IMR-90 (cell line): ENCODE data around the gene SBNO1. TPM values are rescaled to one million over a fixed set of nuclear protein-coding genes. Genes with fewer than 3 reads are reported as not detected.

Experiments
- ATAC-seq: fragments of 200-7000 bp; cut with Tn5 transposase; 2 replicates; pipeline ENCODE4 v1.9.1; 2020; ENCODE audit warnings: low read depth, mild to moderate bottlenecking, moderate library complexity
- BruUV-seq: library from RNA; stranded (reverse); fragments of 400-500 nt; replicated peaks from 2 replicates; lab custom pipeline; 2021; lab: Mats Ljungman, UMichigan
- CTCF ChIA-PET: fragments of 300-600 bp; formaldehyde crosslinking; extraction: SDS; loops from one replicate; lab custom pipeline; 2021; ENCODE audit warnings: antibody characterized with exemption; lab: Yijun Ruan, JAX
- POLR2A ChIA-PET: fragments of 300-600 bp; sonication (Branson Sonifier 250); formaldehyde crosslinking; loops from one replicate; lab custom pipeline; 2022; ENCODE audit warnings: antibody characterized with exemption; ENCODE audit not compliant: unreplicated experiment; lab: Charles Lee
- DNase-seq: peaks from one replicate; pipeline ENCODE4 v3.0.0; 2013
- H2AFZ ChIP-seq: replicated peaks from 2 replicates; pipeline ENCODE3; 2013; ENCODE audit warnings: low read length, mild to moderate bottlenecking; ENCODE audit not compliant: poor library complexity
- H2AK5ac ChIP-seq: 2 replicates; pipeline ENCODE4 v1.6.1; 2013; ENCODE audit warnings: low read depth, low read length, inconsistent platforms
- H2AK9ac ChIP-seq: replicated peaks from 2 replicates; pipeline ENCODE3; 2013; ENCODE audit warnings: mild to moderate bottlenecking, low read depth, low read length, moderate library complexity; ENCODE audit not compliant: poor library complexity
- H2BK120ac ChIP-seq: 2 replicates; pipeline ENCODE4 v1.6.1; 2013; ENCODE audit warnings: low read depth, low read length, inconsistent platforms
- H2BK15ac ChIP-seq: 3 replicates; pipeline ENCODE4 v1.6.1; 2013; ENCODE audit warnings: low read depth, low read length, inconsistent platforms
- H2BK20ac ChIP-seq: 2 replicates; pipeline ENCODE4 v1.6.1; 2013; ENCODE audit warnings: low read depth, mild to moderate bottlenecking, inconsistent platforms, low read length, moderate library complexity
- H2BK5ac ChIP-seq: 2 replicates; pipeline ENCODE4 v1.6.1; 2013; ENCODE audit warnings: mild to moderate bottlenecking, low read depth, low read length, inconsistent platforms; ENCODE audit not compliant: poor library complexity, severe bottlenecking
- H3K14ac ChIP-seq: replicated peaks from 2 replicates; pipeline ENCODE4 v1.6.1; 2013; ENCODE audit warnings: low read depth, low read length, inconsistent platforms
- H3K18ac ChIP-seq: 2 replicates; pipeline ENCODE4 v1.6.1; 2013; ENCODE audit warnings: low read depth, low read length, control low read depth
- H3K23ac ChIP-seq: 2 replicates; pipeline ENCODE4 v1.6.1; 2013; ENCODE audit warnings: low read depth, low read length, inconsistent platforms
- H3K27ac ChIP-seq: 2 replicates; pipeline ENCODE4 v1.5.1; 2013; ENCODE audit warnings: mild to moderate bottlenecking, control low read depth, low read length; ENCODE audit not compliant: insufficient read depth
- H3K27me3 ChIP-seq: 2 replicates; pipeline ENCODE4 v1.6.1; 2013; ENCODE audit warnings: low read length; ENCODE audit not compliant: control insufficient read depth, insufficient read depth
- H3K36me3 ChIP-seq: 2 replicates; pipeline ENCODE4 v1.6.1; 2013; ENCODE audit warnings: low read length, mixed read lengths; ENCODE audit not compliant: control insufficient read depth, insufficient read depth
- H3K4ac ChIP-seq: 2 replicates; pipeline ENCODE4 v1.6.1; 2013; ENCODE audit warnings: low read depth, low read length, inconsistent platforms
- H3K4me1 ChIP-seq: 2 replicates; pipeline ENCODE4 v1.6.1; 2013; ENCODE audit warnings: low read length, mixed read lengths; ENCODE audit not compliant: control insufficient read depth, insufficient read depth
- H3K4me2 ChIP-seq: 2 replicates; pipeline ENCODE4 v1.6.1; 2013; ENCODE audit warnings: low read depth, mild to moderate bottlenecking, control low read depth, low read length, moderate library complexity
- H3K4me3 ChIP-seq: 2 replicates; pipeline ENCODE4 v1.5.1; 2013; ENCODE audit warnings: low read depth, mild to moderate bottlenecking, control low read depth, low read length, moderate library complexity; ENCODE audit not compliant: insufficient read depth
- H3K56ac ChIP-seq: 2 replicates; pipeline ENCODE4 v1.6.1; 2013; ENCODE audit warnings: low read length, inconsistent platforms; ENCODE audit not compliant: insufficient read depth; ENCODE audit errors: extremely low read depth
- H3K79me1 ChIP-seq, 2 experiments: 2 replicates each; pipeline ENCODE4 v1.6.1; 2013; ENCODE audit warnings: low read length in 2 of 2, inconsistent platforms in 1 of 2, low read depth in 1 of 2
- H3K9ac ChIP-seq: 2 replicates; pipeline ENCODE4 v1.6.1; 2013; ENCODE audit warnings: low read depth, low read length, control low read depth
- H3K9me1 ChIP-seq: 2 replicates; pipeline ENCODE4 v1.6.1; 2013; ENCODE audit warnings: low read length, inconsistent platforms; ENCODE audit not compliant: insufficient read depth
- H3K9me3 ChIP-seq: 2 replicates; pipeline ENCODE4 v1.6.1; 2013; ENCODE audit warnings: low read length; ENCODE audit not compliant: control insufficient read depth, insufficient read depth
- H4K20me1 ChIP-seq: 2 replicates; pipeline ENCODE4 v1.6.1; 2013; ENCODE audit warnings: low read length, inconsistent platforms; ENCODE audit not compliant: insufficient read depth
- H4K5ac ChIP-seq: 2 replicates; pipeline ENCODE4 v1.6.1; 2013; ENCODE audit warnings: mild to moderate bottlenecking, low read depth, low read length, control low read depth
- H4K8ac ChIP-seq, 2 experiments: 2 replicates each; pipeline ENCODE4 v1.6.1; 2013; ENCODE audit warnings: low read depth in 2 of 2, low read length in 2 of 2, control low read depth in 1 of 2, inconsistent platforms in 1 of 2
- H4K91ac ChIP-seq: 2 replicates; pipeline ENCODE4 v1.6.1; 2013; ENCODE audit warnings: low read depth, low read length, inconsistent platforms; ENCODE audit not compliant: insufficient read depth
- CEBPB ChIP-seq: IDR thresholded peaks from 2 replicates; pipeline ENCODE4 v1.6.1; 2012; ENCODE audit warnings: low read depth, low read length, improper control_type of control experiment
- CHD1 ChIP-seq: IDR thresholded peaks from 2 replicates; pipeline ENCODE4 v1.6.1; 2012; ENCODE audit warnings: low read depth, low read length, improper control_type of control experiment
- FOS ChIP-seq: fragments of 150-350 bp; IDR thresholded peaks from 2 replicates; pipeline ENCODE4 v1.6.1; 2016; ENCODE audit warnings: low read depth, low read length
- MAFK ChIP-seq: IDR thresholded peaks from 2 replicates; pipeline ENCODE4 v1.6.1; 2012; ENCODE audit warnings: low read depth, low read length, improper control_type of control experiment
- MAZ ChIP-seq: IDR thresholded peaks from 2 replicates; pipeline ENCODE4 v1.6.1; 2012; ENCODE audit warnings: low read depth, mild to moderate bottlenecking, low read length, improper control_type of control experiment, moderate library complexity, borderline replicate concordance
- MXI1 ChIP-seq: IDR thresholded peaks from 2 replicates; pipeline ENCODE4 v1.6.1; 2012; ENCODE audit warnings: low read depth, mild to moderate bottlenecking, low read length, moderate library complexity, borderline replicate concordance
- RAD21 ChIP-seq: IDR thresholded peaks from 2 replicates; pipeline ENCODE4 v1.6.1; 2012; ENCODE audit warnings: low read length, improper control_type of control experiment
- RCOR1 ChIP-seq: IDR thresholded peaks from 2 replicates; pipeline ENCODE4 v1.6.1; 2012; ENCODE audit warnings: mild to moderate bottlenecking, low read length, improper control_type of control experiment; ENCODE audit not compliant: insufficient replicate concordance
- RFX5 ChIP-seq: IDR thresholded peaks from 2 replicates; pipeline ENCODE4 v1.8.0; 2012; ENCODE audit warnings: low read depth, mild to moderate bottlenecking, low read length, moderate library complexity
- SMC3 ChIP-seq: fragments of 150-350 bp; IDR thresholded peaks from 2 replicates; pipeline ENCODE4 v1.6.1; 2016; ENCODE audit warnings: low read depth, mild to moderate bottlenecking, antibody characterized with exemption, low read length, moderate library complexity
- WGBS, 2 experiments: methylation state at CpG; one replicate each; pipeline versions ENCODE4 v1.1.5 to v1.1.7; 2013; ENCODE audit warnings: missing lambda C conversion rate in 2 of 2; ENCODE audit not compliant: insufficient read length in 1 of 2; ENCODE audit errors: extremely low coverage in 2 of 2; 5-methylcytosine and 5-hydroxymethylcytosine counted together
- dilution Hi-C: fragments of 300-500 bp; cut with HindIII; formaldehyde crosslinking; loops from one replicate; pipeline ENCODE4 v1.14.3; 2018; ENCODE audit warnings: low sequenced_read_pairs; ENCODE audit not compliant: unreplicated experiment
- in situ Hi-C: fragments of 300-500 bp; cut with MboI; formaldehyde crosslinking; loops from 3 replicates; pipeline ENCODE4 v1.14.3; 2019; ENCODE audit warnings: low sequenced_read_pairs, inconsistent platforms, mixed read lengths
- intact Hi-C: fragments of 100-400 bp; cut with micrococcal nuclease; formaldehyde crosslinking; loops from 2 replicates; pipeline ENCODE4 v1.10.0; 2022
- polyA plus RNA-seq, 3 experiments: library from polyadenylated mRNA; depleted of rRNA; stranded (reverse); fragments of >200 nt; gene quantifications; 2 replicates each; pipeline ENCODE4 v1.2.3, GENCODE V29; 2012; ENCODE audit warnings: low replicate concordance in 1 of 3
- total RNA-seq: library from RNA; depleted of rRNA; stranded (reverse); fragments of >200 nt; gene quantifications from 2 replicates; pipeline ENCODE4 v1.2.3, GENCODE V29; 2012
- TF ChIP-seq, protein P1 (sequence below): fragments of 150-350 bp; IDR thresholded peaks from 2 replicates; pipeline ENCODE4 v1.6.1; 2017; ENCODE audit warnings: mild to moderate bottlenecking, antibody characterized with exemption, low read length, low read depth

The SBNO1 gene
- total and polyA plus RNA-seq, 2 of the 4 experiments (the other 2 are of a cell fraction) = 5.3 to 24.9 TPM

DNA sequence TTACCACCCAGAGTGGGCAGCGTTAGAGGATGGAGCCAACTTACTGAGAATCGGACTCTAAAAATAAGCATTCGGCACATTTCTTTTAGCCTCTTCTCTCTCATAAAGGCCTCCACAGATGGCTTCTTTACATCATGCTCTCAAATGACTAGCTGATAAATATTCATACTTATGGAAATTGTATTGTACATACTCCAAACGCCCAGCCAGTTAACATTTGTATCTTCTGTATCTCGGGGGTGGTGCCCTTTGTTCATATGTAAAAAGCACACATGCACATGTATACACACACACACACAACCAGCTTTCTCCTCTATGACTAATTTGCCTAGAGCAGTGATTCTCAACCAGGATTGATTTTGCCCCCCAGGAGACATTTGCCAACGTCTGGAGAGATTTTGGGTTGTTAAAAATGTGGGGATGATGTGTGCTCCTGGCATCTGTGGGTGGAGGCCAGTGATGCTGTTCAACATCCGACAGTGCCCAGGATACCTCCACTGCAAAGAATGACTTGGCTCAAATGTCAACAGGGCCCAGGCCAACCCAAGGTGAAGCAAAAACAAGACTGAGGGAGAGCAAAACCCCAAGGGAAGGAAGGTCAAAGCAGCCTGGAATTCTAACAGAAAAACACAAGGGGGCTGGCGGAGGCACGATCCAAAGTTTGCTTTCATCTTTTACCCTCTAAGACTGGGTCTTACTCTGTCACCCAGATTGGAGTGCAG is 77.8 kb downstream of the SBNO1 start:
- dilution Hi-C loops (no loop called here), intact Hi-C loops (no loop called here), in situ Hi-C loops (no loop called here)
- Histone ChIP-seq H2BK20ac (no peak overlapping the region), H3K4me1 (no peaks in the 10 kb centered on the region), H2BK5ac (no peak overlapping the region), H2AK5ac (no peak overlapping the region), H2BK120ac (no peak overlapping the region), H2AK9ac (no peak overlapping the region), H3K9me3 (no peaks in the 10 kb centered on the region), H2BK15ac (no peak overlapping the region), H3K14ac (no peak overlapping the region), H3K4me3 (no peak overlapping the region), H3K79me1 (0 out of 4 replicates have a peak, but pooled peaks cover 0 to 6% of the 10 kb centered on the region in 2 experiments), H3K56ac (no peak overlapping the region), H3K23ac (no peak overlapping the region), H3K27me3 (no peaks in the 10 kb centered on the region), H3K27ac (no peak overlapping the region), H2AFZ (no peak overlapping the region), H4K5ac (no peak overlapping the region), H4K8ac (no peak overlapping the region), H4K20me1 (no peaks in the 10 kb centered on the region), H3K4me2 (no peak overlapping the region), H3K18ac (no peak overlapping the region), H3K36me3 (peaks cover 7% of the 10 kb centered on the region; the same call in 1 of the 2 replicates), H4K91ac (no peak overlapping the region), H3K9me1 (no peaks in the 10 kb centered on the region), H3K9ac (no peak overlapping the region), H3K4ac (no peak overlapping the region)
- ATAC-seq (no peak), DNase-seq (no peak)
- CTCF ChIA-PET = no interaction called here
- no TSS peak for BruUV-seq
- TF ChIP-seq MXI1 = no peak
- TF ChIP-seq RAD21 = no peak
- TF ChIP-seq CHD1 = no peak
- TF ChIP-seq FOS = no peak
- TF ChIP-seq CEBPB = no peak
- no peak for TF ChIP-seq MAZ
- TF ChIP-seq RFX5 = no peak
- TF ChIP-seq MAFK = no peak
- TF ChIP-seq RCOR1 = no peak
- TF ChIP-seq, protein P1, sequence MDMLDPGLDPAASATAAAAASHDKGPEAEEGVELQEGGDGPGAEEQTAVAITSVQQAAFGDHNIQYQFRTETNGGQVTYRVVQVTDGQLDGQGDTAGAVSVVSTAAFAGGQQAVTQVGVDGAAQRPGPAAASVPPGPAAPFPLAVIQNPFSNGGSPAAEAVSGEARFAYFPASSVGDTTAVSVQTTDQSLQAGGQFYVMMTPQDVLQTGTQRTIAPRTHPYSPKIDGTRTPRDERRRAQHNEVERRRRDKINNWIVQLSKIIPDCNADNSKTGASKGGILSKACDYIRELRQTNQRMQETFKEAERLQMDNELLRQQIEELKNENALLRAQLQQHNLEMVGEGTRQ = no peak
- TF ChIP-seq SMC3 = no peak
- WGBS, 2 experiments = 73% methylated on average over 4 of the region's 9 CpGs; no CpG with 5 or more reads in 1 of the 2 experiments
- POLR2A ChIA-PET = no interaction called here
